CD1c-positive myeloid dendritic cell (primary cell): ENCODE measurements around the gene SLC35F6.
"Not testable (repeated sequence)": the region's sequence is repeated elsewhere in the genome, so short reads cannot be mapped to it uniquely, and the experiment has no call there.

Experiments used
- DNase-seq: peaks from one replicate; pipeline ENCODE4 v3.0.0-alpha.2; 2016; ENCODE audit errors: extremely low spot score

Gene SLC35F6

GRCh38 chr2:26756337-26756736 lies 7.7 kb upstream of the SLC35F6 start:
- DNase-seq = no peak

- DNase-seq = peak; percentile 32
These were observed 6.0 kb upstream of the SLC35F6 start for GRCh38 chr2:26757873-26758789.

- DNase-seq = no peak
These were observed 5.2 kb upstream of the SLC35F6 start for GRCh38 chr2:26758790-26759321.

GRCh38 chr2:26759845-26760244 lies 4.2 kb upstream of the SLC35F6 start:
- DNase-seq = no peak

GRCh38 chr2:26760991-26761390 lies 3.1 kb upstream of the SLC35F6 start:
- DNase-seq = not testable (repeated sequence)

GRCh38 chr2:26763019-26763418 lies 1.1 kb upstream of the SLC35F6 start:
- no peak for DNase-seq

- no peak for DNase-seq
These were observed 822 bp downstream of the SLC35F6 start for GRCh38 chr2:26764906-26765305.

- no peak for DNase-seq
These were observed 1.6 kb downstream of the SLC35F6 start for GRCh38 chr2:26765475-26766200.

GRCh38 chr2:26767129-26767528 lies 3.0 kb downstream of the SLC35F6 start:
- no peak for DNase-seq

- DNase-seq = no peak
These were observed 3.9 kb downstream of the SLC35F6 start for GRCh38 chr2:26767894-26768487.

GRCh38 chr2:26768759-26769088 lies 4.6 kb downstream of the SLC35F6 start:
- DNase-seq = no peak

- peak; percentile 95 for DNase-seq
These were observed 5.1 kb downstream of the SLC35F6 start for GRCh38 chr2:26769089-26769761.

GRCh38 chr2:26770986-26771586 lies 7.0 kb downstream of the SLC35F6 start:
- no peak for DNase-seq

GRCh38 chr2:26772064-26773001 lies 8.2 kb downstream of the SLC35F6 start:
- DNase-seq = no peak

GRCh38 chr2:26776195-26776800 lies 12.2 kb downstream of the SLC35F6 start:
- DNase-seq = no peak

GRCh38 chr2:26778098-26778497 lies 14.0 kb downstream of the SLC35F6 start:
- no peak for DNase-seq

GRCh38 chr2:26778507-26778906 lies 14.4 kb downstream of the SLC35F6 start:
- DNase-seq = no peak

- DNase-seq = no peak
These were observed 16.2 kb downstream of the SLC35F6 start for GRCh38 chr2:26780203-26780760.

- no peak for DNase-seq
These were observed 19.0 kb downstream of the SLC35F6 start for GRCh38 chr2:26782876-26783704.
